Endothelial cell (in vitro differentiated cells): ENCODE results near the gene GNB2. TPM values are rescaled to one million over a fixed set of nuclear protein-coding genes. Genes with fewer than 3 reads are reported as not detected.
"Not testable (repeated sequence)": the region's sequence is repeated elsewhere in the genome, so short reads cannot be mapped to it uniquely, and the experiment has no call there.

Experiments used
- DNase-seq: peaks from one replicate; pipeline ENCODE4 v3.0.0; 2021; ENCODE audit warnings: low spot score
- H3K27ac Mint-ChIP-seq: one replicate; pipeline ENCODE4 v1.8.0; 2021; ENCODE audit warnings: mixed read lengths, inconsistent platforms; ENCODE audit not compliant: unreplicated experiment
- H3K27me3 Mint-ChIP-seq: one replicate; pipeline ENCODE4 v1.8.0; 2021; ENCODE audit warnings: mild to moderate bottlenecking, moderate library complexity, mixed read lengths, inconsistent platforms; ENCODE audit not compliant: unreplicated experiment
- H3K36me3 Mint-ChIP-seq: one replicate; pipeline ENCODE4 v1.8.0; 2021; ENCODE audit warnings: mild to moderate bottlenecking, low read depth, mixed read lengths, inconsistent platforms; ENCODE audit not compliant: unreplicated experiment
- H3K4me1 Mint-ChIP-seq: one replicate; pipeline ENCODE4 v1.8.0; 2021; ENCODE audit warnings: mild to moderate bottlenecking, mixed read lengths, inconsistent platforms; ENCODE audit not compliant: unreplicated experiment
- H3K4me3 Mint-ChIP-seq: one replicate; pipeline ENCODE4 v1.8.0; 2021; ENCODE audit warnings: mild to moderate bottlenecking, mixed read lengths, inconsistent platforms; ENCODE audit not compliant: unreplicated experiment
- H3K9me3 Mint-ChIP-seq: one replicate; pipeline ENCODE4 v1.8.0; 2021; ENCODE audit warnings: mixed read lengths, inconsistent platforms; ENCODE audit not compliant: unreplicated experiment
- CTCF ChIP-seq: fragments of 200-600 bp; sonication (generic); IDR thresholded peaks from one replicate; pipeline ENCODE4 v1.5.0; 2021; ENCODE audit warnings: antibody characterized with exemption; ENCODE audit not compliant: unreplicated experiment
- total RNA-seq: library from RNA; stranded (reverse); fragmentation: NEBNext Ultra II Directional; extraction: Animal tissue kit (Norgen Biotek cat#: 25700); gene quantifications from one replicate; pipeline ENCODE4 v1.2.1, GENCODE V29; 2021; ENCODE audit not compliant: unreplicated experiment

Gene GNB2
- total RNA-seq, 1 donor from 2014 or later = 336 TPM

DNA sequence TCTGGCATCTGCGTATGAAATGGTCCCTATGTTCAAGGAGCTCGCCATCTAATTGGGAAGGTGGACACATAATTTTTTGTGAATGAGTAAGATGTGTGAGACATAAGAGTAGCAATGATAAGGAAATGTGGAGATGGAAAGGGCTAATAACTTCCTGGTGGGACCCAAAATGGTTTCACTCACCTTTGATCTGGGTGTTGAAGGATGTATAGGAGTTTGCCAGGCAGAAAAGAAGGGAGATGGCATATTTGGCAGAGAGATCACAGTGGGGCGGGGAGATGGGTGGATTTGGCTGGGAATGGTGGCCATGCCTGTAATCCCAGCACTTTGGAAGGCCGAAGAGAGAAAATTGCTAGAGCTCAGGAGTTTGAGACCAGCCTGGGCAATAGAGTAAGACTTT lies 36.9 kb downstream of the GNB2 start:
- no peak overlapping the region for H3K27ac Mint-ChIP-seq
- no peak for TF ChIP-seq CTCF
- no peak for DNase-seq
- H3K4me1 Mint-ChIP-seq = peaks cover 7% of the 10 kb centered on the region
- no peaks in the 10 kb centered on the region for H3K9me3 Mint-ChIP-seq
- H3K27me3 Mint-ChIP-seq = peaks cover 5% of the 10 kb centered on the region
- peaks cover 6% of the 10 kb centered on the region for H3K36me3 Mint-ChIP-seq
- H3K4me3 Mint-ChIP-seq = no peak overlapping the region

- peaks cover 6% of the 10 kb centered on the region for H3K36me3 Mint-ChIP-seq
- peaks cover 7% of the 10 kb centered on the region for H3K4me1 Mint-ChIP-seq
- H3K27ac Mint-ChIP-seq = no peak overlapping the region
- no peak for TF ChIP-seq CTCF
- no peaks in the 10 kb centered on the region for H3K9me3 Mint-ChIP-seq
- no peak overlapping the region for H3K4me3 Mint-ChIP-seq
- no peak for DNase-seq
- H3K27me3 Mint-ChIP-seq = peaks cover 2% of the 10 kb centered on the region
Measured at GRCh38 chr7:100711369-100711768, 37.8 kb downstream of the GNB2 start.

- Mint-ChIP-seq H3K36me3 (peaks cover 14% of the 10 kb centered on the region), H3K4me3 (no peak overlapping the region), H3K27me3 (peaks cover 4% of the 10 kb centered on the region), H3K9me3 (no peaks in the 10 kb centered on the region), H3K27ac (no peak overlapping the region), H3K4me1 (no peaks in the 10 kb centered on the region)
- DNase-seq = no peak
- TF ChIP-seq CTCF = no peak
Measured at GRCh38 chr7:100714725-100715124, 41.2 kb downstream of the GNB2 start.

DNA sequence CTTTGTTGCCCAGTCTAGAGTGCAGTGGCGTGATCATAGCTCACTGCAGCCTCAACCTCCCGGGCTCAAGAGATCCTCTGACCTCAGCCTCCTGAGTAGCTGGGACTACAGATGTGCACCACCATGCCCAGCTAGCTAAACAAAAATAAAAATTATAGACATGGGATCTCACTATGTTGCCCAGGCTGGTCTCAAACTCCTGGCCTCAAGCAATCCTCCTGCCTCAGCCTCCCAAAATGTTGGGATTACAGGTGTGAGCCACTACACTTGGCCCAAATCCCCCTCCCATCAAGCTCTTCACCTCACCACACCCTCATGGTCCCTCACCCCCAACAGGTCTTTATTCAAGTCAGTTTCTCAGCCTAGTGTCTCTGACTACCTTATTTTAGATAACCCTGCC lies 43.5 kb downstream of the GNB2 start:
- H3K4me1 Mint-ChIP-seq = peaks cover 11% of the 10 kb centered on the region
- not testable (repeated sequence) for H3K4me3 Mint-ChIP-seq, DNase-seq, H3K9me3 Mint-ChIP-seq, H3K27ac Mint-ChIP-seq, H3K36me3 Mint-ChIP-seq
- H3K27me3 Mint-ChIP-seq = peaks cover 19% of the 10 kb centered on the region

DNA sequence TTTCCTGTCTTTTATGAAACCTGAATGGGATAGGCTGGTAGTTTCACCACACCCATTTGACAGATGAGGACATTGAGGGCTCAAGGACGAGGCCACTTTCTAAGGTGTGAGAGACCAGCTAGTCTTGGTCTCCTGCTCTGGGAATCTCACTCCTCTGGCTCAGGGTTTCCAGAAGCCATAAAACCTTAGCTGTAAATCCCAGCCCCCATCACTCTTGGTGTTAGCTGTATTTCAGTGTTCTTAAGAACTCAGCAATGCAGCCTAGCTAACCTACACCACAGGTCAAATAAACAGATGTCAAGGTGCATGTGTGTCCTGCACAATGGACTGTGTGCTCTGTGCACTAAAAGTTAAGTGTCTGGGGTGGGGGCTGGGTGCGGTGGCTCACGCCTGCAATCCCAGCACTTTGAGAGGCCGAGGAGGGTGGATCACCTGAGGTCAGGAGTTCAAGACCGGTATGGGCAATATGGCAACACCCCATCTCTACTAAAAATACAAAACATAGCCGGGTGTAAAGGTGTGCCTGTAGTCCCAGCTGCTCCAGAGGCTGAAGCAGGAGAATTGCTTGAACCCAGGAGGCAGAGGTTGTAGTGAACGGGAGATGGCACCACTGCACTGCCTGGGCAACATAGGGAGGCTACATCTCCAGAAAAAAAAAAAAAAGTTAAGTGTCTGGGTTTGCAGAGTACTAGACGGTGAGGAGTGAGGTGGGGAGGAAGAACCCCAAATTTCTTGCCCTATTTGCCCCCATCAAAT lies 46.2 kb downstream of the GNB2 start:
- peaks cover 26% of the 10 kb centered on the region for H3K27me3 Mint-ChIP-seq
- DNase-seq = no peak
- peak overlapping the region; percentile 71 for H3K4me3 Mint-ChIP-seq
- H3K27ac Mint-ChIP-seq = no peak overlapping the region
- peaks cover 18% of the 10 kb centered on the region for H3K4me1 Mint-ChIP-seq
- no peaks in the 10 kb centered on the region for H3K9me3 Mint-ChIP-seq
- TF ChIP-seq CTCF = no peak
- peaks cover 12% of the 10 kb centered on the region for H3K36me3 Mint-ChIP-seq
